Measurements from ENCODE around the gene ARHGAP28. TPM values are rescaled to one million over a fixed set of nuclear protein-coding genes. Genes with fewer than 3 reads are reported as not detected.

The ARHGAP28 gene
- total and polyA plus RNA-seq, 2 of the 13 experiments (the other 11 are each of a cell fraction or from before 2014, with no cell fraction given), result not detected

DNA sequence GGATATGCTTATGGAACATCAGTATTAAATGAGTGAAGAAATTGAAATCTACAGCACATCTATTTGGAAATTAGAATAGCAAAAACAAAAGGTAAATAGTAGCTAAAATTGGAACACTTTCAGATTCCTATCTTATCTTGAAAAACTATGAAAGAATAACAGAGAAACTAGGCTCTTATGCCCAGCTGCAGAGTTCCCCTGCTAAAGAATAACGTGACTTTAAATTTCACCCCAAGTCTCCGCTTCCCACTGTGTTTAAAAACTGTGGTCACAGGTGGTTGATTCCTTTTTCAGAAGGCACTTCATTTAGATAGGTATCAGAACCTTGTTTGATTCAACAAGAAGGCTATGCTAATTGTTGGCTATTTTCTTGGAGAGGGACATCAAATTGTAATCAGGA is 30.1 kb downstream of the ARHGAP28 start:
- Histone ChIP-seq H3K4me2 (ENCODE audit: low read depth, low read length) (no peak overlapping the region), H3K9me3 (ENCODE audit: low read length) (no peaks in the 10 kb centered on the region), H3K9ac (ENCODE audit: insufficient read depth, low read depth, low read length) (no peak overlapping the region), H3K27me3 (ENCODE audit: control insufficient read depth in 1 of 2, insufficient read depth in 2 of 2, low read length in 2 of 2) (0 out of 5 replicates have a peak, but pooled peaks cover 0 to 6% of the 10 kb centered on the region in 2 experiments), H3K4me1 (ENCODE audit: insufficient read depth, low read length) (no peaks in the 10 kb centered on the region), H2AFZ (ENCODE audit: low read length) (no peak overlapping the region), H3K4me3 (replicated peaks in 1 of 3; ENCODE audit: insufficient read depth in 1 of 3, low read depth in 2 of 3, low read length in 3 of 3) (no peak overlapping the region), H3K27ac (ENCODE audit: extremely low read length, insufficient read depth, low read length) (no peak overlapping the region), H3K36me3 (replicated peaks in 1 of 2; ENCODE audit: control insufficient read depth in 1 of 2, insufficient read depth in 2 of 2, low read length in 2 of 2) (no peaks in the 10 kb centered on the region), H3K79me2 (ENCODE audit: insufficient read depth, low read length) (no peaks in the 10 kb centered on the region), H4K20me1 (ENCODE audit: insufficient read depth, low read length) (no peaks in the 10 kb centered on the region)
- no peak for DNase-seq (ENCODE audit: low spot score)
- in situ Hi-C loops (cut with HindIII; ENCODE audit: extremely low pct_ligation_motif_present, low pct_unique_long_range_greater_than_20kb), result no loop called here
- ChIA-PET POLR2A (no interaction called here), CTCF (ENCODE audit: low intra/inter-chr PET ratio, low total read pairs) (no interaction called here)
- TF ChIP-seq ZNF773 (CRISPR knock-in tag; IDR thresholded peaks at IDR 0.05; ENCODE audit: borderline replicate concordance) (no peak), SIN3A (IDR thresholded peaks at IDR 0.05; ENCODE audit: borderline replicate concordance, low read depth, low read length) (no peak), ZNF556 (CRISPR knock-in tag; IDR thresholded peaks at IDR 0.05; ENCODE audit: borderline replicate concordance) (no peak), TBX3 (IDR thresholded peaks at IDR 0.05; ENCODE audit: borderline replicate concordance) (no peak), KMT2A (CRISPR knock-in tag; IDR thresholded peaks at IDR 0.05) (no peak), YEATS4 (CRISPR knock-in tag; IDR thresholded peaks at IDR 0.05; ENCODE audit: borderline replicate concordance) (no peak), TRIM24 (CRISPR knock-in tag; IDR thresholded peaks at IDR 0.05) (no peak), ZNF530 (CRISPR knock-in tag; IDR thresholded peaks at IDR 0.05; ENCODE audit: low read depth) (no peak), ZNF383 (CRISPR knock-in tag; IDR thresholded peaks at IDR 0.05; ENCODE audit: borderline replicate concordance) (no peak), ZNF775 (CRISPR knock-in tag; IDR thresholded peaks at IDR 0.05; ENCODE audit: borderline replicate concordance) (no peak), ZNF20 (CRISPR knock-in tag; IDR thresholded peaks at IDR 0.05) (no peak), MAFF (IDR thresholded peaks at IDR 0.05; ENCODE audit: low read depth, low read length) (no peak)
- TF ChIP-seq, protein P1, sequence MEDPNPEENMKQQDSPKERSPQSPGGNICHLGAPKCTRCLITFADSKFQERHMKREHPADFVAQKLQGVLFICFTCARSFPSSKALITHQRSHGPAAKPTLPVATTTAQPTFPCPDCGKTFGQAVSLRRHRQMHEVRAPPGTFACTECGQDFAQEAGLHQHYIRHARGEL (CRISPR knock-in tag; IDR thresholded peaks at IDR 0.05), result no peak
- TF ChIP-seq, protein P2, sequence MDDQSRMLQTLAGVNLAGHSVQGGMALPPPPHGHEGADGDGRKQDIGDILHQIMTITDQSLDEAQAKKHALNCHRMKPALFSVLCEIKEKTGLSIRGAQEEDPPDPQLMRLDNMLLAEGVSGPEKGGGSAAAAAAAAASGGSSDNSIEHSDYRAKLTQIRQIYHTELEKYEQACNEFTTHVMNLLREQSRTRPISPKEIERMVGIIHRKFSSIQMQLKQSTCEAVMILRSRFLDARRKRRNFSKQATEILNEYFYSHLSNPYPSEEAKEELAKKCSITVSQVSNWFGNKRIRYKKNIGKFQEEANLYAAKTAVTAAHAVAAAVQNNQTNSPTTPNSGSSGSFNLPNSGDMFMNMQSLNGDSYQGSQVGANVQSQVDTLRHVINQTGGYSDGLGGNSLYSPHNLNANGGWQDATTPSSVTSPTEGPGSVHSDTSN (CRISPR knock-in tag; IDR thresholded peaks at IDR 0.05; ENCODE audit: borderline replicate concordance), result no peak
- TF ChIP-seq, protein P3, sequence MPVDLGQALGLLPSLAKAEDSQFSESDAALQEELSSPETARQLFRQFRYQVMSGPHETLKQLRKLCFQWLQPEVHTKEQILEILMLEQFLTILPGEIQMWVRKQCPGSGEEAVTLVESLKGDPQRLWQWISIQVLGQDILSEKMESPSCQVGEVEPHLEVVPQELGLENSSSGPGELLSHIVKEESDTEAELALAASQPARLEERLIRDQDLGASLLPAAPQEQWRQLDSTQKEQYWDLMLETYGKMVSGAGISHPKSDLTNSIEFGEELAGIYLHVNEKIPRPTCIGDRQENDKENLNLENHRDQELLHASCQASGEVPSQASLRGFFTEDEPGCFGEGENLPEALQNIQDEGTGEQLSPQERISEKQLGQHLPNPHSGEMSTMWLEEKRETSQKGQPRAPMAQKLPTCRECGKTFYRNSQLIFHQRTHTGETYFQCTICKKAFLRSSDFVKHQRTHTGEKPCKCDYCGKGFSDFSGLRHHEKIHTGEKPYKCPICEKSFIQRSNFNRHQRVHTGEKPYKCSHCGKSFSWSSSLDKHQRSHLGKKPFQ (CRISPR knock-in tag; IDR thresholded peaks at IDR 0.05; ENCODE audit: insufficient replicate concordance), result no peak
- TF ChIP-seq, protein P4, sequence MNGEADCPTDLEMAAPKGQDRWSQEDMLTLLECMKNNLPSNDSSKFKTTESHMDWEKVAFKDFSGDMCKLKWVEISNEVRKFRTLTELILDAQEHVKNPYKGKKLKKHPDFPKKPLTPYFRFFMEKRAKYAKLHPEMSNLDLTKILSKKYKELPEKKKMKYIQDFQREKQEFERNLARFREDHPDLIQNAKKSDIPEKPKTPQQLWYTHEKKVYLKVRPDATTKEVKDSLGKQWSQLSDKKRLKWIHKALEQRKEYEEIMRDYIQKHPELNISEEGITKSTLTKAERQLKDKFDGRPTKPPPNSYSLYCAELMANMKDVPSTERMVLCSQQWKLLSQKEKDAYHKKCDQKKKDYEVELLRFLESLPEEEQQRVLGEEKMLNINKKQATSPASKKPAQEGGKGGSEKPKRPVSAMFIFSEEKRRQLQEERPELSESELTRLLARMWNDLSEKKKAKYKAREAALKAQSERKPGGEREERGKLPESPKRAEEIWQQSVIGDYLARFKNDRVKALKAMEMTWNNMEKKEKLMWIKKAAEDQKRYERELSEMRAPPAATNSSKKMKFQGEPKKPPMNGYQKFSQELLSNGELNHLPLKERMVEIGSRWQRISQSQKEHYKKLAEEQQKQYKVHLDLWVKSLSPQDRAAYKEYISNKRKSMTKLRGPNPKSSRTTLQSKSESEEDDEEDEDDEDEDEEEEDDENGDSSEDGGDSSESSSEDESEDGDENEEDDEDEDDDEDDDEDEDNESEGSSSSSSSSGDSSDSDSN (CRISPR knock-in tag; IDR thresholded peaks at IDR 0.05), result no peak
- intact Hi-C loops (cut with micrococcal nuclease; ENCODE audit: unreplicated experiment), result no loop called here
- 8% methylated on average over 2 of the region's 2 CpGs for WGBS (ENCODE audit: low lambda C conversion rate)
- BruUV-seq (replicated peaks), result no TSS peak
- no peak for FAIRE-seq
- ATAC-seq, result no peak

Measured in HepG2 (cell line).